SU-DHL-6 (cell line): ENCODE results near the gene AGFG2.
A peak's percentile ranks its signal among the peaks of the same experiment; 100 is the strongest.
"Not testable (repeated sequence)": the region's sequence is repeated elsewhere in the genome, so short reads cannot be mapped to it uniquely, and the experiment has no call there.

Experiments
- H2AFZ ChIP-seq: fragments of 200-600 bp; sonication (generic); 2 replicates; pipeline ENCODE4 v1.6.1; 2014; ENCODE audit warnings: low read depth, mild to moderate bottlenecking, moderate library complexity, mixed read lengths, antibody characterized with exemption, low read length; ENCODE audit not compliant: severe bottlenecking
- H3F3A ChIP-seq: fragments of 200-600 bp; shearing (Covaris generic); 2 replicates; pipeline ENCODE4 v1.6.0; 2016; ENCODE audit warnings: antibody characterized with exemption, mild to moderate bottlenecking; ENCODE audit not compliant: insufficient read depth
- H3K27ac ChIP-seq: fragments of 200-600 bp; sonication (generic); 2 replicates; pipeline ENCODE4 v1.5.1; 2016; ENCODE audit warnings: low read depth, mild to moderate bottlenecking, low read length, moderate library complexity, mixed read lengths
- H3K27me3 ChIP-seq: fragments of 200-600 bp; sonication (generic), shearing (Covaris generic); 2 replicates; pipeline ENCODE4 v1.6.0; 2014; ENCODE audit warnings: mild to moderate bottlenecking, low read length
- H3K36me3 ChIP-seq: fragments of 200-600 bp; sonication (generic); 2 replicates; pipeline ENCODE4 v1.6.1; 2014; ENCODE audit warnings: mild to moderate bottlenecking, low read length, mixed read lengths
- H3K4me2 ChIP-seq: fragments of 300-600, 200-600 bp; shearing (Covaris generic), sonication (generic); 2 replicates; pipeline ENCODE4 v1.6.0; 2014; ENCODE audit warnings: low read length, low read depth, mild to moderate bottlenecking; ENCODE audit not compliant: poor library complexity, severe bottlenecking
- H3K4me3 ChIP-seq: fragments of 200-600 bp; sonication (generic); 2 replicates; pipeline ENCODE4 v1.5.1; 2014; ENCODE audit warnings: antibody characterized with exemption, low read length, mild to moderate bottlenecking, mixed read lengths; ENCODE audit not compliant: insufficient read depth, poor library complexity, severe bottlenecking
- H3K79me2 ChIP-seq: fragments of 200-600 bp; sonication (generic); 2 replicates; pipeline ENCODE4 v1.6.1; 2014; ENCODE audit warnings: mild to moderate bottlenecking, low read length, moderate library complexity; ENCODE audit not compliant: insufficient read depth
- H3K9ac ChIP-seq: fragments of 200-600 bp; sonication (generic); 2 replicates; pipeline ENCODE4 v1.7.0; 2014; ENCODE audit warnings: mild to moderate bottlenecking, low read length
- H3K9me2 ChIP-seq: fragments of 200-600 bp; sonication (generic); replicated peaks from 2 replicates; pipeline ENCODE4 v1.6.1; 2014; ENCODE audit warnings: low read length; ENCODE audit not compliant: insufficient read depth
- H3K9me3 ChIP-seq: fragments of 200-600 bp; sonication (generic); 2 replicates; pipeline ENCODE4 v1.6.1; 2014; ENCODE audit warnings: low read length, mixed read lengths; ENCODE audit not compliant: insufficient read depth
- H4K20me1 ChIP-seq: fragments of 200-600 bp; sonication (generic); 2 replicates; pipeline ENCODE4 v1.6.1; 2014; ENCODE audit warnings: low read depth, mild to moderate bottlenecking, antibody characterized with exemption, low read length, moderate library complexity, mixed read lengths
- CTCF ChIP-seq: fragments of 200-600 bp; sonication (generic); IDR thresholded peaks from one replicate; pipeline ENCODE4 v1.5.1; 2017; ENCODE audit warnings: antibody characterized with exemption, mild to moderate bottlenecking, low read length, moderate library complexity; ENCODE audit not compliant: insufficient read depth, poor library complexity, severe bottlenecking
- EZH2phosphoT487 ChIP-seq: fragments of 200-600 bp; sonication (generic), shearing (Covaris generic); conservative IDR thresholded peaks from 2 replicates; pipeline ENCODE4 v1.6.1; 2018; ENCODE audit warnings: mild to moderate bottlenecking, antibody characterized with exemption, low read length, moderate library complexity, mixed read lengths

Gene AGFG2

GRCh38 chr7:100532165-100533022 lies 6.6 kb upstream of the AGFG2 start:
- Histone ChIP-seq H3K4me2 (no peak overlapping the region), H3K36me3 (no peaks in the 10 kb centered on the region), H3K27ac (no peak overlapping the region), H3F3A (no peaks in the 10 kb centered on the region), H4K20me1 (no peaks in the 10 kb centered on the region), H2AFZ (no peak overlapping the region), H3K9ac (no peak overlapping the region), H3K4me3 (no peak overlapping the region), H3K9me3 (no peaks in the 10 kb centered on the region), H3K27me3 (no peaks in the 10 kb centered on the region), H3K79me2 (no peaks in the 10 kb centered on the region), H3K9me2 (no peaks in the 10 kb centered on the region)
- no peak for TF ChIP-seq CTCF

DNA sequence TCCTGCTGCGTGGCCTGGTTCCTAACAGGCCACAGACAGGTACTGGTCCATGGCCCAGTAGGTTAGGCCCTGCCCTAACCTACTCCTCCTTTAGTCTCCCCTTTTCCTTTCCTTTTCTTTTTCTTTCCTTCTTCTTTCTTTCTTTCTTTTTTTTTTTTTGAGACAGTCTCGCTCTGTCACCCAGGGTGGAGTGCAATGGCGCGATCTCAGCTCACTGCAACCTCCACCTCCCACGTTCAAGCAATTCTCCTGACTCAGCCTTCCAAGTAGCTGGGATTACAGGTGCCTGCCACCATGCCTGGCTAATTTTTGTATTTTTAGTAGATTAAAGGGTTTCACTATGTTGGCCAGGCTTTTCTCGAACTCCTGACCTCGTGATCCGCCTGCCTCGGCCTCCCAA lies 3.0 kb upstream of the AGFG2 start:
- H3K27ac ChIP-seq, H3F3A ChIP-seq, H4K20me1 ChIP-seq, H3K4me3 ChIP-seq, H3K9me3 ChIP-seq, H3K9me2 ChIP-seq, H3K79me2 ChIP-seq, H3K36me3 ChIP-seq, H3K27me3 ChIP-seq, H2AFZ ChIP-seq, H3K9ac ChIP-seq, H3K4me2 ChIP-seq: not testable (repeated sequence)

DNA sequence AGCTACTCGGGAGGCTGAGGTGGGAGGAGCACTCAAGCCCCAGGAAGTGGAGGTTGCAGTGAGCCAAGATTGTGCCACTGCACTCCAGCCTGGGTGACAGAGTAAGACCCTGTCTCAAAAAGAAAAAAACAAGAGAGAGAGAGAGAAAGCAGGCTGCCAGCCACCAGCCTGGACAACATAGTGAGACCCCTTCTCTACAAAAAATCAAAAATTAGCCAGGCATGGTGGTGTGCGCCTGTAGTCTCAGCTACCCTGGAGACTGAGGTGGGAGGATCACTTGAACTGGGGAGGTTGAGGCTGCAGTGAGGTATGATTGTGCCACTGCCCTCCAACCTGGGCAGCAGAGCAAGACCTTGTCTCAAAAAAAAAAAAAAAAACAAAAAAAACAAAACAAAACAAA lies 2.3 kb upstream of the AGFG2 start:
- H3K9me3 ChIP-seq, H3K4me3 ChIP-seq, H3K9me2 ChIP-seq, H3F3A ChIP-seq, H3K36me3 ChIP-seq, H3K9ac ChIP-seq, H3K27me3 ChIP-seq, H3K79me2 ChIP-seq, H4K20me1 ChIP-seq, H2AFZ ChIP-seq, H3K4me2 ChIP-seq, H3K27ac ChIP-seq: not testable (repeated sequence)

GRCh38 chr7:100538348-100538653 lies 702 bp upstream of the AGFG2 start:
- peak overlapping the region; percentile 93 for H3K4me2 ChIP-seq
- H3K27ac ChIP-seq = 0 out of 2 replicates have a peak overlapping the region, but pooled peaks have one; percentile 16
- no peaks in the 10 kb centered on the region for H3K79me2 ChIP-seq
- no peaks in the 10 kb centered on the region for H3K9me3 ChIP-seq
- H3F3A ChIP-seq = no peaks in the 10 kb centered on the region
- no peaks in the 10 kb centered on the region for H3K36me3 ChIP-seq
- H2AFZ ChIP-seq = peak overlapping the region; percentile 97
- no peaks in the 10 kb centered on the region for H3K9me2 ChIP-seq
- no peak for TF ChIP-seq CTCF
- no peak for TF ChIP-seq EZH2phosphoT487
- H3K27me3 ChIP-seq = no peaks in the 10 kb centered on the region
- peak overlapping the region; percentile 60 for H3K9ac ChIP-seq
- no peaks in the 10 kb centered on the region for H4K20me1 ChIP-seq
- peak overlapping the region; percentile 58 for H3K4me3 ChIP-seq
